Upper lobe of left lung (tissue), 4 donors: ENCODE measurements around the gene VSIR.

Experiments used
- POLR2A ChIP-seq, 4 donors: fragments of 450-650 bp; IDR thresholded peaks; one replicate each; pipeline ENCODE4 v1.5.1; 2016 to 2017; ENCODE audit warnings: antibody characterized with exemption in 4 of 4, mild to moderate bottlenecking in 2 of 4
- TF ChIP-seq, protein P1 (sequence below), 6 experiments: fragments of 450-650 bp in 4 of 6; fragments of 200-600 bp in 2 of 6; sonication (generic) in 2 of 6; IDR thresholded peaks; one replicate each; pipeline ENCODE4 v1.5.1; 2016 to 2019; ENCODE audit warnings: antibody characterized with exemption in 6 of 6

DNA sequence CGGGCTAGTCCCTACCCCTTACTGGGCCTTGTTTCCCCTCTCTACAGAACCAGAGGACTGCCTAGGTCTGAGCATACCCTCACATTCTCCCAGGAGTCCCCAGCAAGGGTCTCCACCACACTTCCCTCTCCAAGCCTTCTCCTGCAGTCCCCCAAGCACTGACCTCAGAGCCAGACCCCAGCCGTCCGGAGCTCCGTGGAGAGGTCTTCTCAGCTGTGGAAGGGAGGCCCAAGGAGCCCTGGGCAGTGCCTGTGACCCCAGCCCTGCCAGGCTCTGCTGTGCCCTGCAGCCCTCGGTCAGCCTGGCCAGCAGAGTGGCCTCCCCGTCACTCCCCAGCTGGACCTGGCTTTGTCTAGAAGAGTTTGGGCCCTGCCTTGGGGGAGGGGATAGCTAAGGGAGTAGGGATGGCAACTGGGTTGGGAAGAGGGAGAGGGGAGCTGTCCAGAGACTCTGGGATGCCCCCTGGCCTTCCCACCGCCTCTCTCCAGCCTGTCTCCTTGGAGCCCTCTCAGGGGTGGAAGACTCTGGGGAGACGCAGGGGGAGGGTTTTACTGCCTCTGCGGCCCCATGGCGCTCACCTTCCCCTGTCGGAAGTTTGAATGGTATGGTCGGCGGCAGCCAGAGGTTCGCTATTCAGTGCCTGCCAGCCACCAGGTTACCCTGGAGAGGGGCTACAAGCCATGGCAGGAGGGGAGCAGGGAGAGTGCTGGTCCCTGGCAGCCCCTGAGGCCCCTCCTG lies 53.7 kb downstream of the VSIR start, which contains the start of gene C10orf105:
- no peak for TF ChIP-seq POLR2A (IDR thresholded peaks at IDR 0.05)
- TF ChIP-seq, protein P1, sequence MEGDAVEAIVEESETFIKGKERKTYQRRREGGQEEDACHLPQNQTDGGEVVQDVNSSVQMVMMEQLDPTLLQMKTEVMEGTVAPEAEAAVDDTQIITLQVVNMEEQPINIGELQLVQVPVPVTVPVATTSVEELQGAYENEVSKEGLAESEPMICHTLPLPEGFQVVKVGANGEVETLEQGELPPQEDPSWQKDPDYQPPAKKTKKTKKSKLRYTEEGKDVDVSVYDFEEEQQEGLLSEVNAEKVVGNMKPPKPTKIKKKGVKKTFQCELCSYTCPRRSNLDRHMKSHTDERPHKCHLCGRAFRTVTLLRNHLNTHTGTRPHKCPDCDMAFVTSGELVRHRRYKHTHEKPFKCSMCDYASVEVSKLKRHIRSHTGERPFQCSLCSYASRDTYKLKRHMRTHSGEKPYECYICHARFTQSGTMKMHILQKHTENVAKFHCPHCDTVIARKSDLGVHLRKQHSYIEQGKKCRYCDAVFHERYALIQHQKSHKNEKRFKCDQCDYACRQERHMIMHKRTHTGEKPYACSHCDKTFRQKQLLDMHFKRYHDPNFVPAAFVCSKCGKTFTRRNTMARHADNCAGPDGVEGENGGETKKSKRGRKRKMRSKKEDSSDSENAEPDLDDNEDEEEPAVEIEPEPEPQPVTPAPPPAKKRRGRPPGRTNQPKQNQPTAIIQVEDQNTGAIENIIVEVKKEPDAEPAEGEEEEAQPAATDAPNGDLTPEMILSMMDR (IDR thresholded peaks at IDR 0.05), result no peak
